22Rv1 (cell line): ENCODE results near the gene NCAM2.

Experiments
- ZFX ChIP-seq: fragments of 450-650 bp; IDR thresholded peaks from 2 replicates; pipeline ENCODE4 v1.6.1; 2017; ENCODE audit warnings: antibody characterized with exemption, borderline replicate concordance
- TF ChIP-seq, protein P1 (sequence below): fragments of 450-650 bp; IDR thresholded peaks from 2 replicates; pipeline ENCODE4 v1.5.1; 2017; ENCODE audit warnings: mild to moderate bottlenecking

DNA sequence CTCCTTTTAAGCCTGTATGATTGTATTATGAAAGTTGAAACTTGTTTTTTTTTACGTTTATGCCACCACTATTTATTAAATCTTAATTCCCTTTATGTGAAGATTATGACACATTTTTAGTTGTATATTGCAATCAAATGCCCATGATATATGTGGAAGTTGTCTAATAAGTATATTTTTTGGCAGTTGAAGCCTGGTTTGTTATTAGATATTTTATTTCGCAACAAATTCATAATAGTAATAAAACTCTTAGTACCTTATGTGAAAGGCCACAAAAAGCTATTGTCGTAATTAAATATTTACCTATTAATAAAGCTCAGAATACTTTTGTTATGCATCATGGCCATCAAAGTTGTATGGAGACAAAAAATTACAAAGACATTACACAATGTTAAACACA lies 386.8 kb downstream of the NCAM2 start:
- TF ChIP-seq, protein P1, sequence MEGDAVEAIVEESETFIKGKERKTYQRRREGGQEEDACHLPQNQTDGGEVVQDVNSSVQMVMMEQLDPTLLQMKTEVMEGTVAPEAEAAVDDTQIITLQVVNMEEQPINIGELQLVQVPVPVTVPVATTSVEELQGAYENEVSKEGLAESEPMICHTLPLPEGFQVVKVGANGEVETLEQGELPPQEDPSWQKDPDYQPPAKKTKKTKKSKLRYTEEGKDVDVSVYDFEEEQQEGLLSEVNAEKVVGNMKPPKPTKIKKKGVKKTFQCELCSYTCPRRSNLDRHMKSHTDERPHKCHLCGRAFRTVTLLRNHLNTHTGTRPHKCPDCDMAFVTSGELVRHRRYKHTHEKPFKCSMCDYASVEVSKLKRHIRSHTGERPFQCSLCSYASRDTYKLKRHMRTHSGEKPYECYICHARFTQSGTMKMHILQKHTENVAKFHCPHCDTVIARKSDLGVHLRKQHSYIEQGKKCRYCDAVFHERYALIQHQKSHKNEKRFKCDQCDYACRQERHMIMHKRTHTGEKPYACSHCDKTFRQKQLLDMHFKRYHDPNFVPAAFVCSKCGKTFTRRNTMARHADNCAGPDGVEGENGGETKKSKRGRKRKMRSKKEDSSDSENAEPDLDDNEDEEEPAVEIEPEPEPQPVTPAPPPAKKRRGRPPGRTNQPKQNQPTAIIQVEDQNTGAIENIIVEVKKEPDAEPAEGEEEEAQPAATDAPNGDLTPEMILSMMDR, result no peak
- TF ChIP-seq ZFX, result no peak
